K562 (cell line): Measurements from ENCODE around the gene NAP1L4. TPM values are rescaled to one million over a fixed set of nuclear protein-coding genes. Genes with fewer than 3 reads are reported as not detected.

Experiments used
- CAMTA2 ChIP-seq: fragments of 250-450 bp; sonication (Bioruptor Pico); conservative IDR thresholded peaks from 2 replicates; pipeline ENCODE4 v1.5.1; 2022
- CGGBP1 ChIP-seq: fragments of 250-450 bp; sonication (Bioruptor Pico); IDR thresholded peaks from 2 replicates; pipeline ENCODE4 v1.9.0; 2021; ENCODE audit warnings: mild to moderate bottlenecking
- CHD2 ChIP-seq: IDR thresholded peaks from 2 replicates; pipeline ENCODE4 v1.6.1; 2011; ENCODE audit warnings: low read depth, low read length
- E2F8 ChIP-seq: fragments of 450-650 bp; IDR thresholded peaks from 2 replicates; pipeline ENCODE4 v1.7.1; 2018; ENCODE audit warnings: mild to moderate bottlenecking, low read depth; ENCODE audit not compliant: partially characterized antibody
- ELF2 ChIP-seq: fragments of 250-450 bp; sonication (Bioruptor Pico); IDR thresholded peaks from 2 replicates; pipeline ENCODE4 v1.5.0; 2021; ENCODE audit warnings: mild to moderate bottlenecking
- GTF3C2 ChIP-seq: IDR thresholded peaks from 3 replicates; pipeline ENCODE4 v1.6.1; 2011; ENCODE audit warnings: borderline replicate concordance, mild to moderate bottlenecking, moderate library complexity; ENCODE audit not compliant: insufficient read length; ENCODE audit errors: extremely low read depth
- HDGF ChIP-seq: fragments of 450-650 bp; IDR thresholded peaks from 2 replicates; pipeline ENCODE4 v1.6.1; 2016
- HNRNPL ChIP-seq: fragments of 200-400 bp; formaldehyde crosslinking; IDR thresholded peaks from 2 replicates; pipeline ENCODE4 v1.6.1; 2017; ENCODE audit warnings: low read depth, mild to moderate bottlenecking, low read length
- IRF1 ChIP-seq: sonication (generic); formaldehyde crosslinking; IDR thresholded peaks from 2 replicates; pipeline ENCODE4 v1.8.0; 2022; ENCODE audit warnings: missing genetic modification reagents, mild to moderate bottlenecking, borderline replicate concordance
- KAT7 ChIP-seq: sonication (generic); formaldehyde crosslinking; IDR thresholded peaks from 2 replicates; pipeline ENCODE4 v1.8.0; 2022; ENCODE audit warnings: missing genetic modification reagents, mild to moderate bottlenecking, borderline replicate concordance
- MCM3 ChIP-seq: fragments of 450-650 bp; IDR thresholded peaks from 2 replicates; pipeline ENCODE4 v1.6.1; 2016
- PRMT5 ChIP-seq: sonication (generic); formaldehyde crosslinking; IDR thresholded peaks from 2 replicates; pipeline ENCODE4 v1.5.0; 2020; ENCODE audit warnings: missing genetic modification reagents
- PTTG1 ChIP-seq: fragments of 450-650 bp; IDR thresholded peaks from 2 replicates; pipeline ENCODE4 v1.6.1; 2016; ENCODE audit warnings: low read depth, mild to moderate bottlenecking, missing genetic modification characterization, missing compliant biosample characterization
- STAT5B ChIP-seq: fragments of 250-450 bp; sonication (Bioruptor Pico); IDR thresholded peaks from 2 replicates; pipeline ENCODE4 v1.8.0; 2021; ENCODE audit warnings: mild to moderate bottlenecking, inconsistent platforms
- TEAD1 ChIP-seq, 2 experiments: fragments of 450-650 bp in 1 of 2; sonication (generic) in 1 of 2; formaldehyde crosslinking; IDR thresholded peaks; 2 replicates each; pipeline versions ENCODE4 v1.4.0 to v1.8.0; 2020 to 2022; ENCODE audit warnings: mild to moderate bottlenecking in 2 of 2, missing genetic modification reagents in 1 of 2
- WHSC1 ChIP-seq: IDR thresholded peaks from one replicate; pipeline ENCODE4 v1.6.1; 2012; ENCODE audit warnings: low read length, control low read depth, inconsistent platforms
- ZNF143 ChIP-seq: sonication (generic); formaldehyde crosslinking; IDR thresholded peaks from 2 replicates; pipeline ENCODE4 v1.9.0; 2022; ENCODE audit warnings: mild to moderate bottlenecking, missing genetic modification reagents
- ZNF175 ChIP-seq: fragments of 200-800 bp; sonication (Bioruptor generic); IDR thresholded peaks from 2 replicates; pipeline ENCODE4 v1.6.1; 2016; ENCODE audit warnings: low read depth, mild to moderate bottlenecking, missing genetic modification characterization, missing compliant biosample characterization
- ZNF436 ChIP-seq: fragments of 250-450, 450-650 bp; sonication (Bioruptor Pico); formaldehyde crosslinking; IDR thresholded peaks from 2 replicates; pipeline ENCODE4 v1.7.0; 2020; ENCODE audit warnings: mild to moderate bottlenecking
- ZNF511 ChIP-seq: sonication (generic); formaldehyde crosslinking; IDR thresholded peaks from 2 replicates; pipeline ENCODE4 v1.8.0; 2022; ENCODE audit warnings: mild to moderate bottlenecking, missing genetic modification reagents
- ZNF512 ChIP-seq: IDR thresholded peaks from 2 replicates; pipeline ENCODE4 v1.6.1; 2016; ENCODE audit warnings: missing genetic modification characterization, missing compliant biosample characterization
- ZSCAN29 ChIP-seq: fragments of 450-650 bp; IDR thresholded peaks from 2 replicates; pipeline ENCODE4 v1.6.1; 2017
- polyA plus RNA-seq, 8 experiments: library from polyadenylated mRNA; depleted of rRNA in 4 of 8; stranded (reverse) in 5 of 8; unstranded in 3 of 8; fragments of >200 nt; fragmentation: Nextera tagmentation in 2 of 8; fragmentation: Illumina TruSeq in 1 of 8; extraction: Ambion mirVana in 2 of 8; extraction: Trizol in 1 of 8; gene quantifications; 2 replicates each; pipeline versions ENCODE4 v1.2.1 to v1.2.3, GENCODE V29; 2011 to 2014; ENCODE audit warnings: inconsistent platforms in 1 of 8, missing spikeins in 1 of 8
- total RNA-seq, 7 experiments: library from RNA; depleted of rRNA in 6 of 7; stranded (reverse); fragments of >200 nt in 6 of 7; fragmentation: Illumina TruSeq in 2 of 7; extraction: Trizol in 2 of 7; gene quantifications; 2 replicates each; pipeline versions ENCODE4 v1.2.1 to v1.2.3, GENCODE V29; 2011 to 2021; ENCODE audit warnings: low replicate concordance in 1 of 7

Gene NAP1L4
- total and polyA plus RNA-seq, 9 of the 15 experiments (the other 6 are each of a cell fraction or from before 2014, with no cell fraction given) = 34.1 to 237 (median 179) TPM

GRCh38 chr11:2929531-2929949 lies 62.6 kb downstream of the NAP1L4 start (continued):
- TF ChIP-seq IRF1 (CRISPR knock-in tag) (no peak), ZSCAN29 (no peak), PRMT5 (CRISPR knock-in tag) (no peak), HNRNPL (peak; percentile 64; the same call in 1 of the 2 replicates), GTF3C2 (no peak), ZNF436 (CRISPR knock-in tag) (no peak), MCM3 (no peak), CAMTA2 (CRISPR knock-in tag) (no peak), CGGBP1 (CRISPR knock-in tag) (no peak), KAT7 (CRISPR knock-in tag) (no peak; the same call in 1 of the 2 replicates), ZNF175 (CRISPR knock-in tag) (no peak), ZNF512 (tag) (no peak), STAT5B (CRISPR knock-in tag) (no peak), CHD2 (no peak), ELF2 (CRISPR knock-in tag) (no peak), PTTG1 (tag) (no peak), E2F8 (no peak), ZNF143 (CRISPR knock-in tag) (no peak), WHSC1 (no peak), HDGF (no peak), ZNF511 (no peak), TEAD1 (CRISPR knock-in tag; IDR thresholded peaks at IDR 0.05) (peak in 1 of 2 experiments; percentile 34; a peak in 1 of 4 replicates)
